Fibroblast of mammary gland (primary cell): ENCODE measurements around the gene CERS6.
A peak's percentile ranks its signal among the peaks of the same experiment; 100 is the strongest.

Experiments used
- DNase-seq: peaks from one replicate; pipeline ENCODE4 v3.0.0-alpha.2; 2010; ENCODE audit warnings: low read depth
- H3K4me3 ChIP-seq: 2 replicates; pipeline ENCODE4 v1.5.1; 2011; ENCODE audit warnings: low read depth, mild to moderate bottlenecking, low read length, moderate library complexity; ENCODE audit not compliant: control insufficient read depth
- TF ChIP-seq, protein P1 (sequence below): conservative IDR thresholded peaks from 2 replicates; pipeline ENCODE4 v1.5.1; 2011; ENCODE audit warnings: low read depth, low read length, inconsistent platforms; ENCODE audit not compliant: control insufficient read depth, insufficient read depth

Gene CERS6

DNA sequence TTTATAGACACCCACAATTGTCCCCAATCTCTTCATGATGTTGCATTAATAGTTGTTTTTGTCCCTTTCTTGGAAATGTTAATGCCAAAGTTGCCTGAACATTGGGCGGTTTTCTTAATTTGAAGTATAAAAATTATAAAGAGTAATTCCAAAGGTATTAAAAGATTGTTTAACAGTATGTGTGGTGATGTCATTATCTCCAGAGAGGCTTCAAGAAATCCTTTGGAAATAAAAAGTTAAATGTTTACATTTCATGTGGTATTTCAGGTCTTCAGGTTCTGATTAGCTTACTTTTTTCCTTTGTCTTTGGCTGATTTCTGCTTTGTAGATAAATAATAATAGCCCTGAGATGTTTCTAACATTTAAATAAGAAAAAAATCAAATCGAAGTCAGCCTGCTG lies 317.1 kb downstream of the CERS6 start:
- TF ChIP-seq, protein P1, sequence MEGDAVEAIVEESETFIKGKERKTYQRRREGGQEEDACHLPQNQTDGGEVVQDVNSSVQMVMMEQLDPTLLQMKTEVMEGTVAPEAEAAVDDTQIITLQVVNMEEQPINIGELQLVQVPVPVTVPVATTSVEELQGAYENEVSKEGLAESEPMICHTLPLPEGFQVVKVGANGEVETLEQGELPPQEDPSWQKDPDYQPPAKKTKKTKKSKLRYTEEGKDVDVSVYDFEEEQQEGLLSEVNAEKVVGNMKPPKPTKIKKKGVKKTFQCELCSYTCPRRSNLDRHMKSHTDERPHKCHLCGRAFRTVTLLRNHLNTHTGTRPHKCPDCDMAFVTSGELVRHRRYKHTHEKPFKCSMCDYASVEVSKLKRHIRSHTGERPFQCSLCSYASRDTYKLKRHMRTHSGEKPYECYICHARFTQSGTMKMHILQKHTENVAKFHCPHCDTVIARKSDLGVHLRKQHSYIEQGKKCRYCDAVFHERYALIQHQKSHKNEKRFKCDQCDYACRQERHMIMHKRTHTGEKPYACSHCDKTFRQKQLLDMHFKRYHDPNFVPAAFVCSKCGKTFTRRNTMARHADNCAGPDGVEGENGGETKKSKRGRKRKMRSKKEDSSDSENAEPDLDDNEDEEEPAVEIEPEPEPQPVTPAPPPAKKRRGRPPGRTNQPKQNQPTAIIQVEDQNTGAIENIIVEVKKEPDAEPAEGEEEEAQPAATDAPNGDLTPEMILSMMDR = no peak
- no peak for DNase-seq
- H3K4me3 ChIP-seq = no peak overlapping the region

- no peak overlapping the region for H3K4me3 ChIP-seq
- TF ChIP-seq, protein P1 = peak; percentile 93
- DNase-seq = peak; percentile 76
Measured at GRCh38 chr2:168773719-168774521, 317.8 kb downstream of the CERS6 start.

DNA sequence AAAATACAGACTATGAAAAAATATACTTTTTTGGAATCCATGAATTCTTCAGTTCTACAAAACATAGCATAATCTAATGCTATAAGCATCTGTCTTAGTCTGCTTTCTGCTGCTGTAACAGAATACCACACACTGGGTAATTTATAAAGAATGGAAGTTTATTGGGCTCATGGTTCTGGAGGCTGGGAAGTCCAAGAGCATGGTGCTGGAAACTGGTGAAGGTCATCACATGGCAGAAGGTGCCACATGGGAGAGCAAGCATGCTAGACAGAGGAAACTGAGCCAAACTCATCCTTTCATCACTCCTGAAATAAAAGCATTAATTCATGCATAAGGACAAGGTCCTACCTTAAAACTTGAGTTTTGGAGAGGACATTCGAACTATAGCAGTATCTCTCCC lies 319.8 kb downstream of the CERS6 start:
- TF ChIP-seq, protein P1 = no peak
- H3K4me3 ChIP-seq = no peak overlapping the region
- DNase-seq = no peak

DNA sequence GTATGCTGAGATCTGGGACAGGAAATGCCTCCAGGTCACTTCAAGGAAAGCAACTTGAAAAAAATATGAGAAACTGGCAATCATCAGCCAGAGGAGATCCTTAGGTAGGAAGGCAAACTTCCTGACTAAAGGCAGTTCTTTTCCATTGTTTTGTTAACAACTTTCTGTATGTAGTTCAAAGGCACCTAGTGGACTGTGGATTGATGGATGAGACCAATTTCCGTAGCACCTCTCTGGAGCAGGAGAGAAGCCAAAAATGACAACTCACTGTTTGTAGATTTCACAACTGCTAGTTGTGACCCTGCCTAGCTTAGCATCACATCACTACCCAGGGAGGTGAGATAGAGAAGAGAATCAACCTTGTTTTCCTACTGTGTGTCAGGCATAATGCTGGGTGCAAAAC lies 324.6 kb downstream of the CERS6 start:
- TF ChIP-seq, protein P1 = no peak
- H3K4me3 ChIP-seq = no peak overlapping the region

GRCh38 chr2:168781191-168781817 lies 325.2 kb downstream of the CERS6 start:
- TF ChIP-seq, protein P1 = no peak
- H3K4me3 ChIP-seq = no peak overlapping the region
- no peak for DNase-seq

More for the DNA sequence above, 324.6 kb downstream of the CERS6 start:
- DNase-seq = peak; percentile 20

DNA sequence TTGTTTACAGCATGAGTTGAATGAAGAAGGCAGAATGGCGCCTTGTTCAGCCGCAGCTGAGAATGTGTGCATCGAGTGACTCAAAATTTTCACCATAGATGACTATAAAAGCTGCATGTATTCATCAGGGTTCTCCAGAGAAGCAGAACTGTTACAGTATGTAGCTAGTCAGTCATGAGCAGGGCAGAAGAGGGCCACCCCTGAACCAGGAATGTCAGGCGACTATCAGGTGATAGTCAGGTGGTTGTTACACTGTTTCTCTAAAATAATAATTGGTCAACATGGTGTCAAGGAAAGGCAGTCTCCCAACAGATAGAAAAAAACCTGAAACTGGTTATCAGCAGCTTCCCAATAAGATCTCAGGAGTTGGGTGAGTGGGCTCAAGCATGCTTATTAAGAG lies 326.2 kb downstream of the CERS6 start:
- TF ChIP-seq, protein P1 = no peak
- no peak for DNase-seq
- H3K4me3 ChIP-seq = no peak overlapping the region
